Measurements from ENCODE around the gene RPL41.
"Not testable (repeated sequence)": the region's sequence is repeated elsewhere in the genome, so short reads cannot be mapped to it uniquely, and the experiment has no call there.

RPL41 gene

GRCh38 chr12:56103823-56104108 is 12.7 kb upstream of the RPL41 start:
- DNase-seq = no peak

GRCh38 chr12:56104109-56104814 is 12.2 kb upstream of the RPL41 start, which contains the start of gene PA2G4:
Gene PA2G4 (plus strand): TSS chr12:56104559. CDS start chr12:56104738, 179 bp downstream.
- peak; percentile 98 for DNase-seq

GRCh38 chr12:56104815-56105608 is 11.4 kb upstream of the RPL41 start:
- DNase-seq = no peak

GRCh38 chr12:56105609-56105902 is 10.9 kb upstream of the RPL41 start:
- DNase-seq = no peak

GRCh38 chr12:56107242-56107641 is 9.2 kb upstream of the RPL41 start:
- DNase-seq = no peak

GRCh38 chr12:56110571-56110970 is 5.9 kb upstream of the RPL41 start:
- no peak for DNase-seq

GRCh38 chr12:56114084-56114483 is 2.3 kb upstream of the RPL41 start:
- DNase-seq = no peak

- DNase-seq = no peak
Observed at GRCh38 chr12:56115329-56115728, 1.1 kb upstream of the RPL41 start.

- not testable (repeated sequence) for DNase-seq
Observed at GRCh38 chr12:56117082-56117706, 761 bp downstream of the RPL41 start.

- peak; percentile 97 for DNase-seq
Observed at GRCh38 chr12:56117778-56118687, 1.6 kb downstream of the RPL41 start, which contains the start of gene ZC3H10. Gene ZC3H10 (plus strand): TSS chr12:56118266. CDS start chr12:56120563, 2,297 bp downstream.

GRCh38 chr12:56118688-56119357 is 2.4 kb downstream of the RPL41 start:
- no peak for DNase-seq

GRCh38 chr12:56119361-56119796 is 2.9 kb downstream of the RPL41 start:
- peak; percentile 13 for DNase-seq

- DNase-seq = no peak
Observed at GRCh38 chr12:56120158-56120846, 3.9 kb downstream of the RPL41 start.

- DNase-seq = no peak
Observed at GRCh38 chr12:56121204-56121870, 4.9 kb downstream of the RPL41 start.

GRCh38 chr12:56122637-56123036 is 6.2 kb downstream of the RPL41 start:
- DNase-seq = peak; percentile 12

GRCh38 chr12:56124133-56124532 is 7.7 kb downstream of the RPL41 start:
- DNase-seq = no peak

- DNase-seq = no peak
Observed at GRCh38 chr12:56126732-56127239, 10.4 kb downstream of the RPL41 start.

- DNase-seq = no peak
Observed at GRCh38 chr12:56127485-56127887, 11.1 kb downstream of the RPL41 start.

GRCh38 chr12:56127888-56128669 is 11.6 kb downstream of the RPL41 start, which contains the start of gene ESYT1:
Gene ESYT1 (plus strand): TSS chr12:56128267. CDS start chr12:56128320, 53 bp downstream.
- DNase-seq = peak; percentile 97

GRCh38 chr12:56128670-56129205 is 12.3 kb downstream of the RPL41 start:
- DNase-seq = no peak
